GM12891 (cell line): Measurements from ENCODE around the gene ANKEF1.

ENCODE experiments used
- DNase-seq: peaks from one replicate; pipeline ENCODE4 v3.0.0; 2011; ENCODE audit warnings: low spot score; ENCODE audit not compliant: insufficient read length
- FAIRE-seq: peaks from 2 replicates; lab custom pipeline; 2011; peaks lifted over from hg19 to GRCh38; lab: Jason Lieb, UNC
- PAX5 ChIP-seq: IDR thresholded peaks from 2 replicates; pipeline ENCODE4 v1.6.1; 2011; ENCODE audit warnings: low read length, moderate library complexity, mild to moderate bottlenecking; ENCODE audit not compliant: insufficient read depth, severe bottlenecking
- POLR2A ChIP-seq: IDR thresholded peaks from 2 replicates; pipeline ENCODE4 v1.6.1; 2011; ENCODE audit warnings: low read depth, low read length, control low read depth
- POLR2AphosphoS5 ChIP-seq: IDR thresholded peaks from 2 replicates; pipeline ENCODE4 v1.6.1; 2011; ENCODE audit warnings: low read depth, low read length, control low read depth
- POU2F2 ChIP-seq: IDR thresholded peaks from 2 replicates; pipeline ENCODE4 v1.6.1; 2011; ENCODE audit warnings: low read depth, mild to moderate bottlenecking, control low read depth, low read length, moderate library complexity
- SPI1 ChIP-seq: IDR thresholded peaks from 2 replicates; pipeline ENCODE4 v1.6.1; 2011; ENCODE audit warnings: low read depth, low read length, control low read depth
- TAF1 ChIP-seq: IDR thresholded peaks from 2 replicates; pipeline ENCODE4 v1.6.1; 2011; ENCODE audit warnings: low read depth, low read length, control low read depth

Gene ANKEF1

DNA sequence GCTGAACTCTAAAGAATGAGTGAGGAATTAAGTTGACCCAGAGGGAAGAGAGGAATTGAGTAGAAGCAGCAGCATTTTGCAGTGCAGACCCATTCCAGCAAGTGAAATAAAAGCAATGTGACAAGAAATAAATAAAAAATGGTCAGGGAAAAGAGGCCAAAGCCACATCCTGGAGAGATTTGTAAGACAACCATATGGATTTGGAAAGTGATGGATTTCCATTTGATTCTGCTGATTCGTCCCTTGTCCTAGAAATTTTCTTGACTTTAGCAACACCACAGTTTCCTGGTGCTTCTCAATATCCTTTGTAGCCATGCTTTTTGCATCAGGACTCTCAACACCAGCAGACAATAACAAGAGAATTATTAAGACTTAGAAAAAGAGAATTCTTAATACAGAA, 29.8 kb downstream of the ANKEF1 start:
- FAIRE-seq (no peak), DNase-seq (no peak)
- no peak for TF ChIP-seq TAF1
- no peak for TF ChIP-seq PAX5
- no peak for TF ChIP-seq POU2F2
- TF ChIP-seq POLR2AphosphoS5, result no peak
- TF ChIP-seq POLR2A, result no peak
- TF ChIP-seq SPI1, result no peak

DNA sequence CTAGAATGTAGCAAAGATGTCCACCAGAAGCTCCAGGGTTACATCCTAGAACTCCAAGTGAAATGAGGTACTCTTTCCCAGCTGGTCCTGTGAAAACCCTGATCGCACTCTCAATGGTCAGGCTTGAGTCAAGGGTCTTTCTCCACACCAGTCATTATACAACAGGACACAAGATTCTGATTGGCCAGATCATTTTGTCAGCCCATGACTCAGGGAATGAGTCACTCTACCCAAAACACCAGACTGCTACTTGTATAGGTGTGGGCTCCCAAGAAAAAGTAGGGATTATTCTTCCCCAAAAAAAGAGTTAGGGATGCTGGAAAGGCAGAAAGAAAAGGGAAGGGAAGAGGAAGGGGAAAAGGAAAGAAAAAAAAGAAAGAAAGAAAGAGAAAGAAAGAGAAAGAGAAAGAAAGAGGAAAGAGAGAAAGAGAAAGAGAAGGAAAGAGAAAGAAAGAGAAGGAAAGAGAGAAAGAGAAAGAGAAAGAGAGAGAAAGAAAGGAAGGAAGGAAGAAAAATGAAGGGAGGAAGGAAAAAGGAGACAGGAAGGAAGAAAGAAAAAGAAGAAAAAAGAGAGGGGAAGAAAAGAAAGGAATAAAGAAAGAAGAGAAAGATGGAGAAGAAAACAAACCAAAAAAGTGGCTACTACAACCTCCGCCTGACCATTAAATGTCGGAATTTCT, 30.5 kb downstream of the ANKEF1 start:
- FAIRE-seq (no peak), DNase-seq (no peak)
- no peak for TF ChIP-seq POU2F2
- TF ChIP-seq POLR2A, result no peak
- no peak for TF ChIP-seq SPI1
- no peak for TF ChIP-seq POLR2AphosphoS5
- no peak for TF ChIP-seq PAX5
- no peak for TF ChIP-seq TAF1

GRCh38 chr20:10067321-10067720, 32.5 kb downstream of the ANKEF1 start:
- FAIRE-seq (no peak), DNase-seq (no peak)
- TF ChIP-seq PAX5 (no peak), POLR2AphosphoS5 (no peak), TAF1 (no peak), POLR2A (no peak), POU2F2 (no peak), SPI1 (no peak)

GRCh38 chr20:10074513-10074912, 39.7 kb downstream of the ANKEF1 start:
- no peak for DNase-seq
- FAIRE-seq, result no peak
- TF ChIP-seq POLR2AphosphoS5, result no peak
- TF ChIP-seq POU2F2, result no peak
- TF ChIP-seq PAX5, result no peak
- TF ChIP-seq SPI1, result no peak
- no peak for TF ChIP-seq POLR2A
- TF ChIP-seq TAF1, result no peak

- TF ChIP-seq SPI1, result no peak
- TF ChIP-seq PAX5, result no peak
- no peak for TF ChIP-seq POLR2A
- TF ChIP-seq TAF1, result no peak
- TF ChIP-seq POU2F2, result no peak
- no peak for DNase-seq
- no peak for FAIRE-seq
These were observed 40.8 kb downstream of the ANKEF1 start for GRCh38 chr20:10075606-10076005.

GRCh38 chr20:10076126-10077080, 41.6 kb downstream of the ANKEF1 start:
- TF ChIP-seq PAX5 (no peak), SPI1 (no peak), TAF1 (no peak), POLR2A (no peak), POLR2AphosphoS5 (no peak), POU2F2 (no peak)
- DNase-seq, result no peak
- FAIRE-seq, result no peak

DNA sequence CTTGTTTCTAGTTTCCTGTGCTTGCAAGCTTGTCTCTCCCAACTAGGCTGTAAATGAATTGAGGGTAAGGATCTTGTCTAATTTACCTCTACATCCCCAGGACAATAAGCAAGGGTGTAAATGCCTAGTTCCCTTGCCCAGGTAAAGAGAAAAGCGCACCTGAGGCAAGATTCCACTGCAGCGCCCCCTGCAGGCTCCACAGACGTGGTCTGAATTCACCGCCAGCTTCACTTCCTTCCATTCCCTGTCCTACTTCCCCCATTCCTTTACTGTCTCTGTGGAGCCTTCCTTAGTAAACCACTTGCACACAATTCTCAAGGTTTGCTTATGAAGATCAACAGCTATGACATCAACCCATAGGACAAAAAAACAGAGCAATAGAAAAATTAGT, 42.3 kb downstream of the ANKEF1 start:
- TF ChIP-seq PAX5 (no peak), POLR2AphosphoS5 (no peak), POU2F2 (no peak), POLR2A (no peak), SPI1 (no peak), TAF1 (no peak)
- FAIRE-seq (no peak), DNase-seq (no peak)

DNA sequence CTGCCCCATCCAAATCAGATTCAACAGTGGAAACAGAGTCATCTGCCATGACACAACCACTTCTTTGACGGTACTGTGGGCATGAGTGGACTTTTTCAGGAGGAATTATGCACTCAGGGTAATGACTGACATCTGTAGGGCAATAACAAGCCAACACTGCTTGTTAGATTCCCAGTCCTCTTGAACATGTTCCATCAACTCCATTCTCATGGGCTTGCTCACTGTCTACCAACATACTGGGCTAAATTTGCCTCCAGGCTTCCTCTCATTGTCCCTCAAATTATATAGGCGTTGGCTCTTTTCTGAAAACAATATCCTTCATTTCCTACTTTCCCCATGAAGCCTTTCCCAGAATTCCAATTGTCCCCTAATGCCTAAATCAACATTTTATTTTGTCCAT, 43.1 kb downstream of the ANKEF1 start:
- DNase-seq, result no peak
- TF ChIP-seq SPI1 (no peak), TAF1 (no peak), POLR2A (no peak), POLR2AphosphoS5 (no peak), POU2F2 (no peak), PAX5 (no peak)
- no peak for FAIRE-seq

- no peak for FAIRE-seq
- DNase-seq, result no peak
- no peak for TF ChIP-seq TAF1
- TF ChIP-seq SPI1, result no peak
- TF ChIP-seq POLR2AphosphoS5, result no peak
- no peak for TF ChIP-seq PAX5
- no peak for TF ChIP-seq POLR2A
- no peak for TF ChIP-seq POU2F2
These were observed 43.6 kb downstream of the ANKEF1 start for GRCh38 chr20:10078403-10078802.
